ENCODE measurements around the gene PSEN1. TPM values are rescaled to one million over a fixed set of nuclear protein-coding genes. Genes with fewer than 3 reads are reported as not detected.
"Not testable (repeated sequence)": the region's sequence is repeated elsewhere in the genome, so short reads cannot be mapped to it uniquely, and the experiment has no call there.

Gene PSEN1
- total RNA-seq, 4 donors from 2014 or later, result 46.5 to 90.9 (median 62.0) TPM

- no peaks in the 10 kb centered on the region for H3K9me3 ChIP-seq
- H3K36me3 ChIP-seq, result peaks cover 91% of the 10 kb centered on the region
- TF ChIP-seq, protein P1, sequence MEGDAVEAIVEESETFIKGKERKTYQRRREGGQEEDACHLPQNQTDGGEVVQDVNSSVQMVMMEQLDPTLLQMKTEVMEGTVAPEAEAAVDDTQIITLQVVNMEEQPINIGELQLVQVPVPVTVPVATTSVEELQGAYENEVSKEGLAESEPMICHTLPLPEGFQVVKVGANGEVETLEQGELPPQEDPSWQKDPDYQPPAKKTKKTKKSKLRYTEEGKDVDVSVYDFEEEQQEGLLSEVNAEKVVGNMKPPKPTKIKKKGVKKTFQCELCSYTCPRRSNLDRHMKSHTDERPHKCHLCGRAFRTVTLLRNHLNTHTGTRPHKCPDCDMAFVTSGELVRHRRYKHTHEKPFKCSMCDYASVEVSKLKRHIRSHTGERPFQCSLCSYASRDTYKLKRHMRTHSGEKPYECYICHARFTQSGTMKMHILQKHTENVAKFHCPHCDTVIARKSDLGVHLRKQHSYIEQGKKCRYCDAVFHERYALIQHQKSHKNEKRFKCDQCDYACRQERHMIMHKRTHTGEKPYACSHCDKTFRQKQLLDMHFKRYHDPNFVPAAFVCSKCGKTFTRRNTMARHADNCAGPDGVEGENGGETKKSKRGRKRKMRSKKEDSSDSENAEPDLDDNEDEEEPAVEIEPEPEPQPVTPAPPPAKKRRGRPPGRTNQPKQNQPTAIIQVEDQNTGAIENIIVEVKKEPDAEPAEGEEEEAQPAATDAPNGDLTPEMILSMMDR (IDR thresholded peaks at IDR 0.05), result no peak
- TF ChIP-seq POLR2AphosphoS5 (IDR thresholded peaks at IDR 0.05), result no peak
- no peak for TF ChIP-seq POLR2A (IDR thresholded peaks at IDR 0.05)
- TF ChIP-seq EP300 (IDR thresholded peaks at IDR 0.05), result no peak
- H3K27ac ChIP-seq, result no peak overlapping the region
- no peak overlapping the region for H3K4me3 ChIP-seq
- no peaks in the 10 kb centered on the region for H3K4me1 ChIP-seq
- DNase-seq (ENCODE audit: low spot score in 2 of 2), result no peak
- no peaks in the 10 kb centered on the region for H3K27me3 ChIP-seq
Observed at GRCh38 chr14:73153272-73153671, 17.0 kb downstream of the PSEN1 start.

GRCh38 chr14:73162251-73162650 is 25.9 kb downstream of the PSEN1 start:
- no peak overlapping the region for H3K4me3 ChIP-seq
- no peaks in the 10 kb centered on the region for H3K27me3 ChIP-seq
- H3K9me3 ChIP-seq, result no peaks in the 10 kb centered on the region
- peaks cover 77% of the 10 kb centered on the region for H3K36me3 ChIP-seq
- H3K4me1 ChIP-seq, result no peaks in the 10 kb centered on the region
- DNase-seq (ENCODE audit: low spot score in 2 of 2), result no peak
- no peak overlapping the region for H3K27ac ChIP-seq
- TF ChIP-seq, protein P1 (IDR thresholded peaks at IDR 0.05), result no peak
- no peak for TF ChIP-seq POLR2A (IDR thresholded peaks at IDR 0.05)
- no peak for TF ChIP-seq EP300 (IDR thresholded peaks at IDR 0.05)
- no peak for TF ChIP-seq POLR2AphosphoS5 (IDR thresholded peaks at IDR 0.05)
- 87% methylated on average over 11 of the region's 11 CpGs for WGBS

GRCh38 chr14:73166399-73166798 is 30.1 kb downstream of the PSEN1 start:
- Histone ChIP-seq H3K36me3 (peaks cover 76% of the 10 kb centered on the region), H3K4me1 (no peaks in the 10 kb centered on the region), H3K9me3 (no peaks in the 10 kb centered on the region), H3K27ac (no peak overlapping the region), H3K27me3 (no peaks in the 10 kb centered on the region), H3K4me3 (no peak overlapping the region)
- no peak for DNase-seq (ENCODE audit: low spot score in 2 of 2)
- 41% methylated on average over 1 of the region's 1 CpG for WGBS
- TF ChIP-seq EP300 (IDR thresholded peaks at IDR 0.05), result no peak

DNA sequence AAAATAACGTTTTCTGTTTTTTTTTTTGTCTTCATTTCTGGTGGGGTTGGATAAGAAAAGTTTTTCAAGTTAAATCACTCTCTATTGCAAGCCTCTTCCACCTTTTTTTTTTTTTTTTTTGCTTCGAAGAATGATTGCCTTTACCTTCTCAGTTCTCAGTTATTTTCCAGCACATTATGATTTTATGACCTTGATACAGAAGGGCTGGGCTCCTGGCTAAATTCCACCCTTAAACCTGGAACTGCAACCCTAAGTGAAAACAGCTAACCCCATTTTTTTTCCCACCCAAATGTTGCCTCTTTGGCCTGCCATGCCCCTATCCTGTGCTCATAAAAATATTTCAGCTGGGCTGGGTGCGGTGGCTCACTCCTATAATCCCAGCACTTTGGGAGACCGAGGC is 31.4 kb downstream of the PSEN1 start:
- Histone ChIP-seq H3K27me3 (no peaks in the 10 kb centered on the region), H3K4me3 (no peak overlapping the region), H3K9me3 (no peaks in the 10 kb centered on the region), H3K36me3 (peaks cover 80% of the 10 kb centered on the region), H3K27ac (no peak overlapping the region), H3K4me1 (no peaks in the 10 kb centered on the region)
- WGBS, result 59% methylated on average over 4 of the region's 4 CpGs
- no peak for TF ChIP-seq EP300 (IDR thresholded peaks at IDR 0.05)
- no peak for TF ChIP-seq POLR2A (IDR thresholded peaks at IDR 0.05)
- TF ChIP-seq, protein P1 (IDR thresholded peaks at IDR 0.05), result no peak
- TF ChIP-seq POLR2AphosphoS5 (IDR thresholded peaks at IDR 0.05), result no peak
- no peak for DNase-seq (ENCODE audit: low spot score in 2 of 2)

DNA sequence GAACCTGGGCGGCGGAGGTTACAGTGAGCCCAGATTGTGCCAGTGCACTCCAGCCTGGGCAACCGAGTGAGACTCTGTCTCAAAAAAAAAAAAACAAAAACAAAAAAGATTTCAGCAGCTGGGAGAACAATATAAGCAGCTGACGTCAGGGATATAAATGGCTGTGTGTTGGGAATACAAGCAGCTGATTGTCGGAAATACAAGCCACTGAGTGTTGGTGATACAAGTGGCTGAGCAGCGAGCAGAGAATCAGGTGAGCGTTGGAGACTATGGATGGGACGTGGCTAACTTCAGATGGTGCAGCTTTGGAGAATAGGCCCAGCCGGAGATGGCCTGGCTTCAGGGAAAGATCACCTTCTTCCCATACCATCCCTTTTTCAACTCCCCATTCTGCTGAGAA is 32.0 kb downstream of the PSEN1 start:
- no peaks in the 10 kb centered on the region for H3K4me1 ChIP-seq
- no peaks in the 10 kb centered on the region for H3K9me3 ChIP-seq
- peaks cover 82% of the 10 kb centered on the region for H3K36me3 ChIP-seq
- no peak overlapping the region for H3K4me3 ChIP-seq
- no peak for DNase-seq (ENCODE audit: low spot score in 2 of 2)
- H3K27me3 ChIP-seq, result no peaks in the 10 kb centered on the region
- 86% methylated on average over 9 of the region's 9 CpGs for WGBS
- TF ChIP-seq POLR2AphosphoS5 (IDR thresholded peaks at IDR 0.05) (no peak), EP300 (IDR thresholded peaks at IDR 0.05) (no peak), POLR2A (IDR thresholded peaks at IDR 0.05) (no peak)
- TF ChIP-seq, protein P1 (IDR thresholded peaks at IDR 0.05), result no peak
- no peak overlapping the region for H3K27ac ChIP-seq

DNA sequence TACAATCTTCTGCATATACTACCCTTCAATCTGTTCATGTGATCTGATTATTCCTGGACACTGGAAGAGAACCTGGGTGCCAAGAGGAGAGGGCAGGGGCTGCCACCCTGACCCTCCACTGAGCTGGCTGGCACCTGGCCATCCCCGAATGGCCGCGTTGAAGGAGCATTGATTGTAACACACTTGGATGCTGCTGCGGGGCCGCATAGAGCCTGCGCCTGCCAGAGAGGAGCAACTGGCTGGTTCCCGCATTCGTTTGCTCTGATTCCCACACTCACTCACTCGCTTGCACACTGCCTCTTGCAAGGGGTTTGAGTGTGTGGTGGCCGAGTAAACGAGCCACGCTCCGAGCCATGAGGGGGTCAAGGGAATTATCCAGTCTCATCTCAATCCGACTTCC is 32.4 kb downstream of the PSEN1 start:
- DNase-seq (ENCODE audit: low spot score in 2 of 2), result no peak
- H3K4me1 ChIP-seq, result no peaks in the 10 kb centered on the region
- H3K27me3 ChIP-seq, result no peaks in the 10 kb centered on the region
- no peak for TF ChIP-seq EP300 (IDR thresholded peaks at IDR 0.05)
- TF ChIP-seq, protein P1 (IDR thresholded peaks at IDR 0.05), result no peak
- TF ChIP-seq POLR2AphosphoS5 (IDR thresholded peaks at IDR 0.05), result no peak
- TF ChIP-seq POLR2A (IDR thresholded peaks at IDR 0.05), result no peak
- H3K9me3 ChIP-seq, result no peaks in the 10 kb centered on the region
- 92% methylated on average over 14 of the region's 14 CpGs for WGBS
- no peak overlapping the region for H3K4me3 ChIP-seq
- no peak overlapping the region for H3K27ac ChIP-seq
- H3K36me3 ChIP-seq, result peaks cover 82% of the 10 kb centered on the region

GRCh38 chr14:73169855-73170254 is 33.5 kb downstream of the PSEN1 start:
- H3K27ac ChIP-seq; H3K9me3 ChIP-seq; H3K4me1 ChIP-seq; DNase-seq (ENCODE audit: low spot score in 2 of 2); H3K4me3 ChIP-seq; H3K27me3 ChIP-seq: not testable (repeated sequence)
- 84% methylated on average over 6 of the region's 6 CpGs for WGBS
- peaks cover 89% of the 10 kb centered on the region for H3K36me3 ChIP-seq

Measured in suprapubic skin (tissue), 4 donors.